Mesenchymal stem cell (in vitro differentiated cells and primary cell): Measurements from ENCODE around the gene AXIN1.

Experiments
- DNase-seq: peaks from one replicate; pipeline ENCODE4 v3.0.0-alpha.2; 2013
- H2AFZ ChIP-seq: one replicate; pipeline ENCODE4 v1.6.1; 2013; ENCODE audit warnings: low read depth, mild to moderate bottlenecking, control low read depth, inconsistent platforms, low read length, moderate library complexity
- H2AK5ac ChIP-seq: 2 replicates; pipeline ENCODE4 v1.6.1; 2013; ENCODE audit warnings: low read length, moderate library complexity, mild to moderate bottlenecking, inconsistent platforms; ENCODE audit not compliant: severe bottlenecking
- H2BK120ac ChIP-seq: one replicate; pipeline ENCODE4 v1.6.1; 2013; ENCODE audit warnings: low read depth, mild to moderate bottlenecking, inconsistent platforms, low read length, moderate library complexity
- H2BK12ac ChIP-seq, 2 experiments: one replicate each; pipeline ENCODE4 v1.6.1; 2013; ENCODE audit warnings: inconsistent platforms in 2 of 2, low read length in 2 of 2, mild to moderate bottlenecking in 2 of 2, moderate library complexity in 2 of 2, control low read depth in 1 of 2
- H2BK15ac ChIP-seq: one replicate; pipeline ENCODE4 v1.6.1; 2013; ENCODE audit warnings: mild to moderate bottlenecking, low read depth, inconsistent platforms; ENCODE audit not compliant: poor library complexity, severe bottlenecking
- H2BK5ac ChIP-seq: 2 replicates; pipeline ENCODE4 v1.6.1; 2013; ENCODE audit warnings: low read depth, mild to moderate bottlenecking, low read length, control low read depth, inconsistent platforms; ENCODE audit not compliant: poor library complexity, severe bottlenecking
- H3K14ac ChIP-seq, 2 experiments: one replicate each; pipeline ENCODE4 v1.6.1; 2013; ENCODE audit warnings: inconsistent platforms in 2 of 2, low read length in 2 of 2, control low read depth in 1 of 2, mild to moderate bottlenecking in 1 of 2, moderate library complexity in 1 of 2
- H3K18ac ChIP-seq, 2 experiments: one replicate each; pipeline ENCODE4 v1.6.1; 2013; ENCODE audit warnings: inconsistent platforms in 2 of 2, low read length in 2 of 2, control low read depth in 1 of 2, low read depth in 1 of 2, mild to moderate bottlenecking in 1 of 2
- H3K23ac ChIP-seq, 2 experiments: one replicate each; pipeline ENCODE4 v1.6.1; 2013; ENCODE audit warnings: inconsistent platforms in 2 of 2, low read length in 2 of 2, mild to moderate bottlenecking in 2 of 2, moderate library complexity in 2 of 2, control low read depth in 1 of 2
- H3K27ac ChIP-seq: 2 replicates; pipeline ENCODE4 v1.5.1; 2013; ENCODE audit warnings: mild to moderate bottlenecking, moderate library complexity, low read length, control low read depth, inconsistent platforms; ENCODE audit not compliant: poor library complexity, severe bottlenecking
- H3K27me3 ChIP-seq, 2 experiments: 2 replicates each; pipeline versions ENCODE4 v1.6.1 to v1.7.0; 2013; ENCODE audit warnings: low read length in 2 of 2, mild to moderate bottlenecking in 2 of 2, moderate library complexity in 2 of 2, control low read depth in 1 of 2, inconsistent platforms in 1 of 2; ENCODE audit not compliant: control insufficient read depth in 1 of 2, insufficient read depth in 1 of 2
- H3K36me3 ChIP-seq, 2 experiments: 2 replicates each; pipeline versions ENCODE4 v1.6.1 to v1.7.0; 2013; ENCODE audit warnings: low read length in 2 of 2, control low read depth in 1 of 2, inconsistent platforms in 1 of 2, low read depth in 1 of 2, mild to moderate bottlenecking in 1 of 2; ENCODE audit not compliant: insufficient read depth in 2 of 2, control insufficient read depth in 1 of 2
- H3K4ac ChIP-seq, 2 experiments: one replicate each; pipeline ENCODE4 v1.6.1; 2013; ENCODE audit warnings: inconsistent platforms in 2 of 2, low read length in 2 of 2, mild to moderate bottlenecking in 2 of 2, moderate library complexity in 2 of 2, control low read depth in 1 of 2, low read depth in 1 of 2
- H3K4me1 ChIP-seq: 2 replicates; pipeline ENCODE4 v1.6.1; 2013; ENCODE audit warnings: low read depth, low read length, control low read depth; ENCODE audit not compliant: control insufficient read depth, insufficient read depth
- H3K4me2 ChIP-seq: 2 replicates; pipeline ENCODE4 v1.6.1; 2013; ENCODE audit warnings: low read length, mild to moderate bottlenecking, inconsistent platforms; ENCODE audit not compliant: poor library complexity, severe bottlenecking
- H3K4me3 ChIP-seq, 2 experiments: 2 replicates each; pipeline versions ENCODE4 v1.5.1 to v1.7.0; 2013; ENCODE audit warnings: low read length in 2 of 2, mild to moderate bottlenecking in 2 of 2, control low read depth in 1 of 2, low read depth in 1 of 2; ENCODE audit not compliant: insufficient read depth in 1 of 2
- H3K79me1 ChIP-seq: replicated peaks from 2 replicates; pipeline ENCODE4 v1.6.1; 2013; ENCODE audit warnings: mild to moderate bottlenecking, control low read depth, low read length, inconsistent platforms; ENCODE audit not compliant: poor library complexity, severe bottlenecking
- H3K9ac ChIP-seq: 2 replicates; pipeline ENCODE4 v1.7.0; 2013; ENCODE audit warnings: mild to moderate bottlenecking, low read length, moderate library complexity
- H3K9me3 ChIP-seq: 2 replicates; pipeline ENCODE4 v1.7.0; 2013; ENCODE audit warnings: mild to moderate bottlenecking, low read length; ENCODE audit not compliant: control insufficient read depth
- H4K8ac ChIP-seq: one replicate; pipeline ENCODE4 v1.6.1; 2013; ENCODE audit warnings: inconsistent platforms, mild to moderate bottlenecking, low read length, moderate library complexity
- H4K91ac ChIP-seq: one replicate; pipeline ENCODE4 v1.6.1; 2013; ENCODE audit warnings: mild to moderate bottlenecking, low read length, inconsistent platforms
- WGBS: methylation state at CpG from one replicate; pipeline ENCODE4 v1.1.7; 2013; ENCODE audit warnings: mixed read lengths; 5-methylcytosine and 5-hydroxymethylcytosine counted together

AXIN1 gene

GRCh38 chr16:347203-347602 lies 5.3 kb downstream of the AXIN1 start:
- H3K36me3 ChIP-seq, result peaks cover 27 to 32% of the 10 kb centered on the region in 2 experiments
- peaks cover 34% of the 10 kb centered on the region for H3K79me1 ChIP-seq
- H3K18ac ChIP-seq, result no peak overlapping the region
- H3K9ac ChIP-seq, result no peak overlapping the region
- H3K4me1 ChIP-seq, result peaks cover 39% of the 10 kb centered on the region
- peak overlapping the region in 1 of 2 experiments; percentile 25 for H2BK12ac ChIP-seq
- H2BK120ac ChIP-seq, result no peak overlapping the region
- DNase-seq, result no peak
- no peak overlapping the region for H4K91ac ChIP-seq
- H4K8ac ChIP-seq, result no peak overlapping the region
- H2BK15ac ChIP-seq, result no peak overlapping the region
- H3K27ac ChIP-seq, result no peak overlapping the region
- H3K4me2 ChIP-seq, result no peak overlapping the region
- no peak overlapping the region for H3K14ac ChIP-seq
- no peak overlapping the region for H2AK5ac ChIP-seq
- 93% methylated on average over 6 of the region's 6 CpGs for WGBS
- no peak overlapping the region for H3K4me3 ChIP-seq
- no peak overlapping the region for H2BK5ac ChIP-seq
- H3K27me3 ChIP-seq, result no peaks in the 10 kb centered on the region
- no peak overlapping the region for H3K4ac ChIP-seq
- H3K9me3 ChIP-seq, result no peaks in the 10 kb centered on the region
- no peak overlapping the region for H3K23ac ChIP-seq
- H2AFZ ChIP-seq, result no peak overlapping the region

DNA sequence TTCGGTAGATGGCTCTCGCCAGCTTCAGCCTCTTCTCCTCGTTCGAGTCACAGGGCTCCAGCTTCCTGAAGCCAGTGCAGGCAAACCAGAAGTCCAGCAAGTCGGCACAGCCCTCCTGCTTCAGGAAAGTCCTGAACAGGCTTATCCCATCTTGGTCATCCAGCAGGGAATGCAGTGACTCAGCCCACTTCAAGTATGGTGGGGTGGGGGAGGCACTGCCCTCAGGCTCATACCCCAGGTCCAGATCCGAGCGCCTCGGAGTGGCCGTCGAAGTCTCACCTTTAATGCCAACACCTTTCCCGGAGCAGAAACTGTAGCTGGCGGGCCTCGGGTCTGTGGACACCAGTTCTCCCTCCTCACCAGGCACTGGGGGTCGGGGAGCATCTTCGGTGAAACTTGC lies 5.9 kb downstream of the AXIN1 start:
- Histone ChIP-seq H3K4me2 (no peak overlapping the region), H3K27ac (no peak overlapping the region), H2AFZ (no peak overlapping the region), H3K27me3 (no peaks in the 10 kb centered on the region), H2BK5ac (no peak overlapping the region), H3K4me1 (peaks cover 39% of the 10 kb centered on the region), H3K14ac (no peak overlapping the region), H2BK12ac (no peak overlapping the region), H2BK120ac (no peak overlapping the region), H4K8ac (peak overlapping the region; percentile 25), H3K4me3 (no peak overlapping the region), H3K79me1 (peaks cover 32% of the 10 kb centered on the region), H3K18ac (no peak overlapping the region), H3K23ac (no peak overlapping the region), H3K9me3 (no peaks in the 10 kb centered on the region), H2BK15ac (no peak overlapping the region), H2AK5ac (no peak overlapping the region), H4K91ac (no peak overlapping the region), H3K4ac (no peak overlapping the region), H3K36me3 (peaks cover 27 to 32% of the 10 kb centered on the region in 2 experiments), H3K9ac (no peak overlapping the region)
- 67% methylated on average over 15 of the region's 15 CpGs for WGBS
- DNase-seq, result peak; percentile 70

GRCh38 chr16:345772-346171 lies 6.8 kb downstream of the AXIN1 start:
- Histone ChIP-seq H3K4me3 (no peak overlapping the region), H3K9me3 (no peaks in the 10 kb centered on the region), H4K8ac (no peak overlapping the region), H2AFZ (no peak overlapping the region), H2AK5ac (no peak overlapping the region), H2BK120ac (no peak overlapping the region), H3K4ac (no peak overlapping the region), H2BK15ac (no peak overlapping the region), H4K91ac (no peak overlapping the region), H3K14ac (no peak overlapping the region), H3K23ac (no peak overlapping the region), H3K4me1 (peaks cover 37% of the 10 kb centered on the region), H3K79me1 (peaks cover 37% of the 10 kb centered on the region), H3K9ac (no peak overlapping the region), H2BK5ac (no peak overlapping the region), H3K18ac (peak overlapping the region in 1 of 2 experiments; percentile 19), H3K4me2 (no peak overlapping the region), H2BK12ac (no peak overlapping the region), H3K36me3 (peaks cover 32 to 34% of the 10 kb centered on the region in 2 experiments), H3K27me3 (no peaks in the 10 kb centered on the region), H3K27ac (no peak overlapping the region)
- no peak for DNase-seq
- WGBS, result 98% methylated on average over 9 of the region's 11 CpGs

GRCh38 chr16:342455-343213 lies 9.9 kb downstream of the AXIN1 start:
- H3K9ac ChIP-seq, result no peak overlapping the region
- H4K8ac ChIP-seq, result no peak overlapping the region

More at GRCh38 chr16:342455-343213, 9.9 kb downstream of the AXIN1 start:
- no peak for DNase-seq
- H3K79me1 ChIP-seq, result peaks cover 51% of the 10 kb centered on the region
- no peak overlapping the region for H3K18ac ChIP-seq
- H2AK5ac ChIP-seq, result no peak overlapping the region
- WGBS, result 93% methylated on average over 18 of the region's 18 CpGs
- H3K4me3 ChIP-seq, result no peak overlapping the region
- H2BK15ac ChIP-seq, result no peak overlapping the region
- H3K14ac ChIP-seq, result no peak overlapping the region
- H3K4me1 ChIP-seq, result peaks cover 38% of the 10 kb centered on the region
- no peak overlapping the region for H3K27ac ChIP-seq
- no peak overlapping the region for H2BK5ac ChIP-seq
- H2BK12ac ChIP-seq, result no peak overlapping the region
- H3K4me2 ChIP-seq, result no peak overlapping the region
- H3K27me3 ChIP-seq, result no peaks in the 10 kb centered on the region
- H2AFZ ChIP-seq, result no peak overlapping the region
- H3K9me3 ChIP-seq, result no peaks in the 10 kb centered on the region
- no peak overlapping the region for H4K91ac ChIP-seq
- H2BK120ac ChIP-seq, result no peak overlapping the region
- H3K23ac ChIP-seq, result peak overlapping the region in 1 of 2 experiments; percentile 47
- H3K4ac ChIP-seq, result no peak overlapping the region
- H3K36me3 ChIP-seq, result peaks cover 24 to 41% of the 10 kb centered on the region in 2 experiments
